NCI-H748 (cell line): Measurements from ENCODE around the gene SDC3.
A peak's percentile ranks its signal among the peaks of the same experiment; 100 is the strongest.
"Not testable (repeated sequence)": the region's sequence is repeated elsewhere in the genome, so short reads cannot be mapped to it uniquely, and the experiment has no call there.

ENCODE experiments used
- DNase-seq: peaks from one replicate; lab custom pipeline; 2025; ENCODE audit not compliant: unreplicated experiment; lab: John Stamatoyannopoulos, UW

Gene SDC3, protein sequence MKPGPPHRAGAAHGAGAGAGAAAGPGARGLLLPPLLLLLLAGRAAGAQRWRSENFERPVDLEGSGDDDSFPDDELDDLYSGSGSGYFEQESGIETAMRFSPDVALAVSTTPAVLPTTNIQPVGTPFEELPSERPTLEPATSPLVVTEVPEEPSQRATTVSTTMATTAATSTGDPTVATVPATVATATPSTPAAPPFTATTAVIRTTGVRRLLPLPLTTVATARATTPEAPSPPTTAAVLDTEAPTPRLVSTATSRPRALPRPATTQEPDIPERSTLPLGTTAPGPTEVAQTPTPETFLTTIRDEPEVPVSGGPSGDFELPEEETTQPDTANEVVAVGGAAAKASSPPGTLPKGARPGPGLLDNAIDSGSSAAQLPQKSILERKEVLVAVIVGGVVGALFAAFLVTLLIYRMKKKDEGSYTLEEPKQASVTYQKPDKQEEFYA

DNA sequence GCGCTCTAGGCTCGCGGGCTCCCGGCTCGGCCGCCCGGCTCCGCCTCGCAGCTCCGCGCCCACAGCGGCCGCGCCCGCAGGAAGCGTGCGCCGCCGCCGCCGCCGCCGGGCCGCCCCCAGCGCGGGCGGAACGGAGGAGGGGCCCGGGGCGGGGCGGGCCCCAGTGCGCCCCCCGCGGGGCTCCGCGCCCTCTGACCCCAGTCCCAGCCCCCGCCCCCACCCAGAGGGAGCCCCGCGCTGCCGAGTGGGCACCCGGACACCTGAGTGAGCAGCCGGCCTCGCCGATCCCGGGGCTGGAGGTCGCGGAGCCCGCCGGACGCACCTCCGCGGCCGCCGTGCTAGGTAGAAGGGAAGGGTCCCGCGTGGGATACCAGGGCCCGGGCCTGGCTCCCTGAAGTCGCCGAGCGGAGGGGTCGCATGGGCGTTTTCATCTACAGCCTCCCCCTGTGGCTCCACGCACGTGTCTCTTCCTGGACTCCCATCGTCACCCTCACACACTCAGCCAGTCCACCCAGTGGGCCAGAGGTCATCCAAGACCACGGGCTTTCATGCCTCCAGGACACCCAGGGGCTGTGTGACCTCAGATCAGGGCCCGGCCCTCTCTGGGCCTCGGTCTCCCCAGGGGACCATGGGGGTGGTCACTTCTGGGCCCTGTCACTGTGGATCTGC is at the start of gene SDC3:
SDC3 (minus strand) TSS at position 63 of the 669 bp plus-strand sequence. CDS start 172 bp downstream, outside the sequence.
- DNase-seq: peak; percentile 52

DNA sequence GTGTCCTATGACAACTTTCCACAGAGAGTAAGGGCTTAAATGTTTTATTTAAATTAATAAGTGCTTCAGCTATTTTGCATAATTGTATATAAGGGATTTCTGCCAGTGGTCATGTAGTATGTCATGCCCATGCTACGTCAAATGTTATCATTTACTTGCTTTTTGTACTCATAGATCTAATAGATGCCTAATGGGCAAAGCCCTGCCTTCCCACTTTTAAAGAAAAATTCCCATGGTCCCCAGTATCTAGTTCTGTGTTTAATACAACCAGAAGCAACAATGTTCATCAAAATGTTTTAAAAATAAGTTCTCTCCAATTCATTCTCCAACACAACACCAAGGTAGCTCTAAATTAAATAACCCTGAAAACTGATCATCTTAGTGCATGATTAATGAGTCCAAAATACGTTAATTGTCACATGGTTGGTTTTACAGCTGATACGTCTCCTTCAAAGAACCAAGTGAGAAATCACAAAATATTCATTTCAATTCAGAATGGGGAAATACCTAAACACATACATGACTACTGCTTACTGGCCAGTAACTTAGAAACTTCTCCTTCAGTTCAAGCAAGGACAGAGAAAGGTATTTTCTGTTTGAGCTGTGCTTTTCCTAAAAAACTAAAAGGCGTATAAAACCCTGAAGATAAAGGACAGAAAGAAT is 49.1 kb upstream of the SDC3 start:
- no peak for DNase-seq

- no peak for DNase-seq
Measured at GRCh38 chr1:30955448-30956015, 47.0 kb upstream of the SDC3 start.

DNA sequence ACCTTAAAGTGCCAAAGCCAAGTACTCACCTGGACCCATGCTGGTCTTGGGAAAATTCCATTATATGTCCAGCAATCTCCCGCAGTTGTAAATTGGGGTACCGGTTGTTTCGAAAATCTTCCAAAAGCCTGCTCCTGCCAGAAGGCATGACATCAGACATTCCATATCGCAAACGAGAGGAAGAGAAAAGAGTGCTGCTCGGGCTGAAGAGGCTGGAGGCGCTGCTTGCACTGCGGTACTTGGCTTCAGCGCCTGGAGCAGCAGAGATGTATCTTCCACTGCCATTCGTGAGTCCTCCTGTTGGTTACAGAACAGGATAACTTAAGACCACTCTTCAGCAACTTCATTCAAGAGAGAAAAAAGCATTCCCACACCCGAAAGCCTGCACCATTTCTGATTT is 45.1 kb upstream of the SDC3 start:
- DNase-seq: no peak

DNA sequence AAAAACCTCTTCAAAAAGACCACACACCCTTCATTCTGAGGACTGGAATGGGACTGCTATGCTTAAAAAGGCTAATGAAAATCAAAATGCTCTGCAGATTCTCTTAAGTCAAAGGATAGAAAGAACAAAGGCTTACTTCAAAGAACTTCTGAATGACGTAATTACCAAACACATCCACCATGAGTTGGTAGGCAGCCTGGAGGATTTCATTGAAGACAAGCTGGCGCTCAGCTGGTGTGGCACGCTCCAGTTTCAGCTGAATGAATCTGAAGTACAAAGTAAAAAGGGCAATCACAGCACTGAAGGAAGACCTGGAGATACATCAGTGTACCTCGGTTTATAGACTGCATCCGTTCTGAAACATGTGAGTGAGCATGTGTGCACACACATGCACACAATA is 43.5 kb upstream of the SDC3 start:
- DNase-seq: no peak

DNA sequence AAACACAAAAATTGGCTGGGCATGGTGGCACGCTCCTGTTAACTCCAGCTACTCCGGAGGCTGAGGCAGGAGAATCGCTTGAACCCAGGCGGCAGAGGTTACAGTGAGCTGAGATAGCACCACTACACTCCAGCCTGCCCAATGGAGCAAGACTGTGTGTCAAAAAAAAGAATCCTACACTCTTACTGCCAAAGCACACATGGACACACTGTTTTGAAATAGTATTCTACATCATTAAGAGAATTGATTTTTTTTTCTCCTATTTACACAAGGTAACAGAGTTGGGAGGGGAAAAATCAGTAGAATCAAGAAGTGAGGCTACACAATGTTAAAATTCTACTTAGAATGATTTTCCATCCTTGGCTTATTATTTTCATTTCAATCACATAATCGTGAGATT is 42.1 kb upstream of the SDC3 start:
- no peak for DNase-seq

DNA sequence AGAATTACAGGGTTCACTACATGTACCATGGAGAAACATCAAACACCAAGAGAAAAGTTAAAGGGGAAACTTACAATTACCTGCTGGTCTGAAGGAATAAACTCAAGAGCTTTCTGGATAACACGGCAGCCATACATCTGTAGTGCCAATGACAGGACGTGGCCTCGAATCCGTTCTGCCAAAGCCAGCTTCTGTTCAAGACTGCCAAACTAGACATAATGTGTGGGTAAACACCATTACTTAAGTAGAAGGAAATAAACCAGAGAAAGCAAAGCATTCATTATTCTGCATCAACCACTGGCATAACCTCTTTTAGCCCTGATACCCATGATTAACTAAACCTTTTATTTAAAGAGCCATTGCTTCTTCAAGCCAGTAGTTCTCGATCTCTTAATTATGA is 41.5 kb upstream of the SDC3 start:
- no peak for DNase-seq

GRCh38 chr1:30949487-30949838 is 40.9 kb upstream of the SDC3 start:
- not testable (repeated sequence) for DNase-seq

DNA sequence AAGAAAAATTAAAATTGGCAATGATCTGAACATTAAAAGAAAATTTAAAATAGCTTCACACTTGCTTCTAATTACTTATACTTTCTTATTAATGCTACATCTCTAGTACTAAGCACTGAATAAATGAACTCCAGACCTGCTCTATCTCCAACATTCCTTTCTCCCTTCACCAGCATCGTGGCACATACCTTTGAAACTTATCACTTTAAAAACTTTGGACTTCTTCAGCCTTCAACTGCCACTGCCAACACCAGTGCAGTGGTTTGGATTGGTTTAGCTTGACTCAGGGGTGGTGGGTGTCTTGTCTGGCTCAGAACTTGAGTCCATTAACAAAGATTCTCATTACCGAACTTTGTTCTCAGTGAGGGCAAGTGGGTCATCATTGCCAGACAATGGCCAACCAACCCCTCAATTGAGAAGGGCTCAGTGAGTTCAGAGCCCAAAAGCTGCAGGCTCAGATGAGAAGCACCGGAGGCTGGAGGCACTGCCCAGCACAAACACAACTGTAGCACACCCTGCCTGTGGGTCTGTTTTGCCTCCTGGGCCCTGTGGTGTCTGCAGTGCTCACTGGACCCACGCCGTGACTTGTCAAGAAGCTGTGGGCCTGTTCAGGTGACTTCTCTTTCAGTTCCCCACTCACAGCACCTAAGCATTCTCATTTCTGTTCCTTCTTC is 40.4 kb upstream of the SDC3 start:
- DNase-seq: not testable (repeated sequence)

GRCh38 chr1:30948278-30948677 is 39.7 kb upstream of the SDC3 start:
- DNase-seq: no peak

DNA sequence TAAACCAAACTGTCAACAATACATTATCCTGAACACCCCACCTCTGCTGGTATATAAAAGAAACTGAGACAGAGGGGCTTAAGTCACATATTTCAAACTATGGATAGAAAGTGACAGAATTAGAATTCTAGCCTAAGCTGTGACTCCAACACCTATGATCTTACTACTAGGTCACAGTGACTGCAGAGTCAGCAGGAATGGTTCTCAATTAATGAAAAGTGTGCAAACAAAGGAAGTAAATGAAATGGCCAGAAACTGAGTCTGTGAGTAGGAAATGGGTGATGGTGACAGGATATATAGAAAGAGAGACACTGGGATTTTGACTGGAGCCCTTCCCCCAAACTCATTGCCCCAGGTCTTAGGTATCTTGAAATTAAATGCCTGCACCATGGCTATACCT is 38.7 kb upstream of the SDC3 start:
- no peak for DNase-seq

GRCh38 chr1:30942326-30942963 is 33.9 kb upstream of the SDC3 start:
- DNase-seq: peak; percentile 57

DNA sequence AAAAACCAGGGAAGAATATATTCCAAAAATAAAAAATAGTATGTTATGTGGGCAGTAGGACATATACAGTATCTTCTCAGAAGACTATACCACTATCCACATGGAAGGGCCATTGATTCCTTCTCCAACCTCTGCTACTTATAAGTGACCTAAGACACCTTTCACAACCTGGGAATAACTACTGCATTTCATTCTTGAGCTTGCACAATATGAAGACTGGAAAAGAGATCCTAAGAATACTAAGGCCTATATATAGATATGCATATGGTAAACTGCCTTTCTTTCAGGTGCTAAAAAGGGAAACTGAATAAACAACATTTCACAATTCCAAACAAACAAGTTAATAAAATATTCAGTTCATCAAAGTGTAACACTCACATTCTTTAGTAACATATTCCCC is 32.0 kb upstream of the SDC3 start:
- DNase-seq: no peak

DNA sequence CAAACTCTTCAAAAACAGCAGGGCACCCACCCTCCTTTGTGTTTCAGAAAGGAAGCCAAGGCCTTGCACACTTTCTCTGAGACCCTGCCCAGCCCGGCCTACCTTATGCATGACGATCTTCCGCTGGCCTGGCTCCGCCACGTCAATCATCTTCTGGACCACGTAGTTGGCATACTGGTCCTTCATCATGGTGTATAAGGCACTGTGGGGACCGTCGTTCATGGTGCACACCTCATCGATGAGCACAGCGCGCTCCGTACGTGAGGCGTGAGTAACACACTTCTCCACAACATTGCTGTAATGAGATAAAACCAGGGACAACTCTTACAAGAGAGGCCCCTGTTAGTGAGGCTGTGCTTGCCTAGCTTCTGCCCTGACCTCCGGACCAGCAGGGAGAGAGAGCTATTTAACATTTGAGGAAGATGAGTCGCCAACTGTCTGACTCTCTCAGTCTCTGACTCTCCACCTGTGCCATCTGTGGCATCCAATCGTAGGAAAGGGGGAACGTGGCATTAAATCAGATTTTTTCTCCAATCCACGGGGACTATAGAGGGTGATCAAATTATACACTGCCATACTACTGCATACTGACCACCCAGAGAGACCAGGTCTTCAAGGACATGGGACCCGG is 28.1 kb upstream of the SDC3 start:
- DNase-seq: no peak

DNA sequence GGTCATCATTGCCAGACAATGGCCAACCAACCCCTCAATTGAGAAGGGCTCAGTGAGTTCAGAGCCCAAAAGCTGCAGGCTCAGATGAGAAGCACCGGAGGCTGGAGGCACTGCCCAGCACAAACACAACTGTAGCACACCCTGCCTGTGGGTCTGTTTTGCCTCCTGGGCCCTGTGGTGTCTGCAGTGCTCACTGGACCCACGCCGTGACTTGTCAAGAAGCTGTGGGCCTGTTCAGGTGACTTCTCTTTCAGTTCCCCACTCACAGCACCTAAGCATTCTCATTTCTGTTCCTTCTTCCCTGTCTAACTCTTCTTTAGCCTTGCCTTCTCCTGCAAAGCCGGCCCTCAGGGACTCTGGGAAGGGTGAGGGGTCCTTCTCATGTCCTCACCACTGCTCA is 27.2 kb upstream of the SDC3 start:
- not testable (repeated sequence) for DNase-seq

DNA sequence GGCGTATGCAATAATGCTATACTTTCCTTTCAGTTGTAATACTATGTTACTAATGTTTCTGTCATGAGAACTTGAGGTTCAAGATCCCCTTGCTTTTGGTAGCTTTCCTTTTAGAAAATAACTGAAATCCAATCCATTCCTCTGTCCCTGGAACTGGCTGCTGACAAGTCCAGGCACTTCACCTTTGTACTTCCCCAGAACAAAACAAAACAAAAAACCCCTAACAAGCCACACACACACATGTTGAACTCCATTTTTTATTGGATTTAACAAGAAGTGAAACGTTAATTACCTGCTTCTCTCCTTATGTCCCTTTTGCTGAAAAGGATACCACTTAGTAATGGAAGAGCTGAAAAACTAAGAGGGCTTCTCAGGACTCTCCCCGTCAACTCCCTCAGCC is 26.1 kb upstream of the SDC3 start:
- DNase-seq: no peak

- DNase-seq: no peak
Measured at GRCh38 chr1:30933874-30934252, 25.3 kb upstream of the SDC3 start.

GRCh38 chr1:30930631-30931173 is 22.1 kb upstream of the SDC3 start:
- no peak for DNase-seq

DNA sequence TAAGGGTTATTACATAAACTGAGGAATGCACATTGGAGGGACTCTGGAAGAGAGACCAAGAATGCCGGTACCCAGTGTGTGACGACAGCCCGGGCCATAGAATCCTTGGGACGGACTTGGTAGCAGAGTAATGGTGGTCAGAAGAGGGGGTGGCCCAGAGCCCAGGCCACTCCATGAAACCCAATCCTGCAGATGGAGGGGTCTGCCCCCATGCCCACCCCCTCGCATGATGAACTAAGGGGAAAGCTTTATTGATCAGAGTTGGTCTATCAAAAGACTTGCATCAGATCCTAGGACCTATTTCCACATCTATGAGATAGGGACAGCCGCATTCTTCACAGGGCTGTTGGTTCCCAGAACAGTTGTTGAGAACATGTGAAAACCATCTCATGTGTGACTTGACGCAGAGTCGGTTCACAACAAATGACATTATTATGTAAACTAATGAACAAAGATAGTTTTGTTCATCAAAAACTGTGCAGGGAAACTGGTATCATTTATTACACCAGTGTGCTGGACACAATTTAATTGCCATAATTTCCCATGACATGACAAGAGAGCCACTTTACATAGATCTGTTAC is 21.5 kb upstream of the SDC3 start:
- no peak for DNase-seq
